GF-D8 (cell line): Measurements from ENCODE around the gene LAYN.

Experiments
- DNase-seq: peaks from one replicate; lab custom pipeline; 2025; lab: John Stamatoyannopoulos, UW

The LAYN gene

DNA sequence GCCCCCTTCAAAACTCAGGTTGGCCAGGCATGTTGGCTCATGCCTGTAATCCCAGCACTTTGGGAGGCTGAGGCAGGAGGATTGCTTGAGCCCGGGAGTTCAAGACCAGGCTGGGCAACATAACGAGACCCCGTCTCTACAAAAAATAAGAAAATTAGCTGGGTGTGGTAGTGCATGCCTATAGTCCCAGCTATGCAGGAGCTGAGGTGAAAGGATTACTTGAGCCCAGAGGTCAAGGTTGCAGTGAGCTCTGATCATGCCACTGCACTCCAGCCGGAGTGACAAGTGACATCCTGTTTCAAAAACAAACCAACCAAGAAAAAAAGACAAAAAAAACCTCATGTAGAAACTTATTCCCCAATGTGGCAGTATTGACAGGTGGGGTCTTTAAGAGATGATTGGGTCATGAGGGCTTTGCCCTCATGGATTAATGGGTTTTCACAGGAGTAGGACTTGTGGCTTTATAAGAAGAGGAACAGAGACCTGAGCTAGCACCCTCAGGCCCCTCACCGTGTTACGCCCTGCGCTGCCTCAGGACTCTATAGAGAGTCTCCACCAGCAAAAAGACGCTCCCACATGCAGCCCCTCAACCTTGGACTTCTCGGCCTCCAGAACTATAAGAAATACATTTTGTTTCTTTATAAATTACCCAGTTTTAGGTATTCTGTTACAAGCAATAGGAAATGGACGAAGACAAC, 22.3 kb downstream of the LAYN start:
- no peak for DNase-seq

DNA sequence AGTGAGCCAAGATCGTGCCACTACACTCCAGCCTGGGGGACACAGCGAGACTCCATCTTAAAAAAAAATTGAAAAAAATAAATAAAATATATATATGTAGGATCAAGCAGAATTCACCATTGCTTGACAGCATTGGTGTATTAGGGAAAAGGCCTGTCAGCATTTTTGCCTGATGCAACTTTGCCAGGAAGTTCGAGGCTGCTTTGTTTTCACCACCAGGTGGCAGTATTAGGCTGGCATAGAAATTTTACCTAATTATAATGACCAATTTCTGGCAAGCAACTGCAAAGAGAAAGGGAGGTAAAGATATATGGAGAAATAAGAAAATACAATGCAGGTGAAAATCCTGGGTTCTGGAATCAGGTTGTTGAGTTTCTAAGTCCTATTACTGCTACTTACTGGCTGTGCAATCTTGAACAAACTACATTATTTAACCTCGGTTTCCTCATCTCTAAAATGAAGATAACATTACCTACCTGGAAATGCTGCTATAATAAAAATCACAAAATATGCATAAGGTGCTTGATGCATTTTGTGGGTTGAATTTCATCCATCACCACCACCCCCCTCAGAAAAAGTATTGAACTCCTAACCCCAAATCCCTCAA, 24.7 kb downstream of the LAYN start:
- peak; percentile 62 for DNase-seq

DNA sequence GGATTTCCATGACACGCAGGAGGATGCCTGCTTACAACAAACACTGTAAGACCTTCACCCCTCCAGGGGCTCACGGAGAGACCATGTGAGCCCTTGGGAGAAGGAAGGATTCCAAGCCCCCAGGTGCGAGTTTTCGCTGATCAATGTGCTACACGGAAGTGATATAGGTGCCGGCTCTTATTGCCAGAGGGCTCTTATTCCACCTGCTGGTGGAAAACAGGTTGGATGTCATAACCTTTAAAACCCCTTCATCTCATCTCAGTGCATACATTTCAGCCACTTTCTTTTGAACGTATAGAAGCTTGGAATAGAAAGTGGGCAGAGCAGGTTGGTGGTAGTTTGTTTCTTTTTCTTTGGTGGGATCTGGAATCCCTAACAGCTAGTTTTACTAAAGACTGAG, 25.8 kb downstream of the LAYN start:
- no peak for DNase-seq

DNA sequence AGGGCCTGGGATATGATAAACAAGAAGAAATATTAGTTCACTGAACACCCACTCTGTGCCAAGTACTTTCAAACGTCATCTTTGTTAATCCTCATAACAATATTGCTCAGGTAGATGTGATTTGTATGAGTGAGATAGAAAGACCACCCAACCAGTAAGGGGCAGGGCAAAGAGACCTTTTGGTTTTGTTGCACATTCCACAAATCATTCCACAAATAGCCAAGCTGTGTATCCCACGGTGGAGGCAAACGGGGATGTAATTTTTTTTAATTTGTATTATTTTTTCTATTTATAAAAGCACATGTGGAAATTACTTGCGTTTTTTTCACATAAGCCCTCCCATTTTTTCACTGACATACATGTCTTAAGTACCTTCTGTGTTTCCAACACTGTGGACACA, 29.0 kb downstream of the LAYN start:
- DNase-seq, result no peak

DNA sequence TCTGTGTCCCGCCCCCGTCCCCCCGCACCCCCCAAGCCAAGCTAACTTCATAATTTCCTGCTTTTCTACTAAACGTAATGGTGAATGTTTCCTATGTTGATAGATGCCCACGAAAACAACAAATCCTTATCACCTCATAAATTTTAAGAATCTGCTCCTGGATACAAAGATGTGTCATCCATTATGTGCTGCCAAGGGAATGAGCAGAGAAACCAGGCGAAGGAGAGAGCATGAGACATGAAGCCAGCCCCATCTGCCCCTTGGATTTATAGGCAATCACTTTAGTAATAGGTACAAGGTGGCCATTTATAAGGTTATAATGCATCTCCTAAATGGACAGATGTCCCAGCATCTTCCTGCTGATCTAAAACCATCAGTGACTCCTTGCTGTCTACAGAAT, 30.3 kb downstream of the LAYN start:
- DNase-seq, result no peak

DNA sequence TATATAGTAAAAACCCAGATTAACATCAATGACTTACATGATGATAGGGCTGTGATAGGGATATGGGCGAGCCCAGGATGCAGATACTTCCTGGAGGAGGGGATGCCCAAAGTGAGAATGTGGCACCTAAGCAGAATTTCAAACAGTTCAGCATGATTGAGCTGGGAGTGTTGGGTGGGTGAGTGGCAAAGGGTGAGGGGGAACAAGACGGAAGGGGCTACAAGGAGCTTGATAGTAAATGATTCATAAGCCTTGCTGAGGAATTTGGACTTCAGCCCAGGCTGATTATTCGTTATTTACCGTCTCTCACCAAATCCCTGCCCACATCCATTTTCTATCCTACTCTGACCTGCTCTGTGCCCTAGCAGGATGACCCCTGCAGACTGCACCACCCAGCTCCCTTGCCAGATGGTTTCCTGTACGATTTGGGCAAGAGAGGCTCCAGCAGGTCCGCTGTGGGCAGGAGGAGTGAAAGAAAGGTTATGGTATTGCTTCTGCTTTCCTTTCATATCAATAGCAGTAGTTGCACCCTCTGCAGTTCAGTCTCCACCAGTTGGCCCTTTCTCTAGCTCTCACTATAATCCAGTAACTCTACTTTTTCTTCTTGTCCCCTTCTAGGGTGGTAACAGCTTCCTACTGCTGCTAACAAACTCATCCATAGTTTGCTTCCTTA, 31.4 kb downstream of the LAYN start:
- DNase-seq, result no peak

DNA sequence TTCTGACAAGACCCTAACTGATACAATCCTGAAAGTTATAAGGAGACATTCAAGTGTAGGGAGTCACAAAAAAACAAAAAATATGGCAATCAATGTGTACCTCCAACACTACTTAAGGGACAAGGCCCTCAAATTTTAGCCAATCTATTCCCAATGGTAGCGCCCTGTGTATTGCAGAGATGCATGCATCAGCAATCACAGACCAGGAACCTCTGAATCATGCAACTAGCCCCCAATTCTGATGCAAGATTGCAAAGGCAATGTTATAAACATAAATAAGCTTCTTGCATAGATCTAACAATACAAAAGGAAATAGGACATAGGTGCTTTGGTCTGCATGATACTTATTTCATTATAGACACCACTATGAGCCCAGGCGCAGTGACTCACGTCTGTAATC, 32.1 kb downstream of the LAYN start:
- no peak for DNase-seq

DNA sequence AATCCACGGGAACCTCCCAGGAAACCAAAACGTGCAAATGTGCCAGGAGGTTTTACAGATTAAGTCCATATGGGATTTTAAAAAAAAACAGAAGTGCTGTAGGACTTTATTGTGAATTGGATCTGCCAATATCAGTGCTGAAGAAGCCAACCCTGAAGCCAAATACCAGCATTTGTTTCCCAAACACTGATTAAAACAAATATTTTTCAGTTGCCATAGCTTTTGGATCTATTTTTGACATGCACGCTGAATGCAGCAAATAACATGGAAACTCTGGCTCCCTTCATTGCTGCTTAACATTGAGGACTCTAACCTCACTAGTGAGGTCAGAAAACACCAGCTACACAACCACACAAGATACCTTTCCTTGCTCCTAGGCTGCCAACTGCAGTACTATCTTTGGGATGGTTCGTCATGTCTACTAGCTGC, 33.3 kb downstream of the LAYN start:
- no peak for DNase-seq

DNA sequence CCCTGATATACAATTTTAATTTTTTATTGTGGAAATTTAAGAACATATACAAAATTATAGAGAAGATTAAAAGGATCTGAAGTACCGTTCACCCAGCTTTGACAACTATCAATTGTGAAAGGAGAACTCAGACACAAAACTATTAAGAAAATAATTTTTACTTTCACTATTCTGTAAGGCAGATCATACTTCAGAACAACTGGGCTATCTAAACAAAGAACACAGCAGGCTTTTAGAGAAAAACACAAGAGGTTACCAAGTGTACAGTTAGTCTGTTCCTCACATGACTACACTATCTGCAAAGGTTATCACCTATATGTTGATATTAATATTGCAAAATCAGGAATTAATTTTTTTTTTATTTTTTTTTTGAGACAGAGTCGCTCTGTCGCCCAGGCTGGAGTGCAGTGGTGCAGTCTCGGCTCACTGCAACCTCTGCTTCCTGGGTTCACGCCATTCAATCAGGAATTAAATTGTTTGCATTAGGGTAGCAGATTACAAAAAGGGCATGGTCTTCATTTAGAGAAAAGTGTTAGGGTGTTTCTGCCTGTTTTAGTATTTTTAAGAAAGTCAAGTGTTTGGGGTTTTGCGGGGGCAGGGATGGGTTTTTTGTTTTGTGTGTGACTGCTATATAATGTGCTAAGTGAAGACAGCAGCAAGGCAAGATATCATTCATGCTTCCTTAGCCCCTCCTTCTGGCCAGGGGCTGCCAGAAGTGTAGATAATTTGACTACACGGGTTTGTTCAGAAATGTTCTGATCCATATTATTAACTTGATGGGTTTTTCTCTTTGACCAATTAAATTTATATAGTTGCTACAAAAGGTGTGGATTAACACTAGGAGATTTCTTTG, 34.1 kb downstream of the LAYN start:
- no peak for DNase-seq

DNA sequence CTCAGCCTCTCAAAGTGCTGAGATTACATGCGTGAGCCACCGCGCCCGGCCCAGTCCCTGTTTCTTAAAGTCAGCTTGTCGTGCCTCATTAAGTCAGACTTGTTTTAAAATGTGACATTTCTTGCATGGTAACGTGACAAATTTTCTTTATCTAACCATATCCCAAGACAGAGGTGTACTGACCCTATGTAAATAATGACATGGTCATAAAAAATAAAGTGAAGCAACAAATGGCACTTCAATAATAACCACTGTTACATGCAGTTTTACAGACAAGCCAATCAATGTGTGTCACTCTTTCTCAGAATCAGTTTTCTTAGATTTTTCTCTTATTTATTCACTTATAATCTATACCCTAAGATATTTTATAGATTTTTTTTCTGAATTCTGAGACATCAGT, 35.2 kb downstream of the LAYN start:
- DNase-seq, result no peak

DNA sequence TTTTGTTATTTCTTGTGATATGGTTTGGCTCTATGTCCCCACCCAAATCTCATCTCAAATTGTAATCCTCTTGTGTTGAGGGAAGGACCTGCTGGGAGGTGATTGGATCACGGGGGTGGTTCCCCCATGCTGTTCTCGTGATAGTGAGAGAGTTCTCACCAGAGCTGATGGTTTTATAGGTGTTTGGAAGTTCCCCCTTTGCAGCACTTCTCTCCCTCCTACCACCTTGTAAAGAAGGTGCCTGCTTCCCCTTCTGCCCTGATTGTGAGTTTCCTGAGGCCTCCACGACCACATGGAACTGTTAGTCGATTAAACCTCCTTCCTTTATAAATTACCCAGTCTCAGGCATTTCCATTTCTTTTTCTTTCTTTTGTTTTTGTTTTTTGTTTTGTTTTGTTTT, 37.3 kb downstream of the LAYN start:
- no peak for DNase-seq

DNA sequence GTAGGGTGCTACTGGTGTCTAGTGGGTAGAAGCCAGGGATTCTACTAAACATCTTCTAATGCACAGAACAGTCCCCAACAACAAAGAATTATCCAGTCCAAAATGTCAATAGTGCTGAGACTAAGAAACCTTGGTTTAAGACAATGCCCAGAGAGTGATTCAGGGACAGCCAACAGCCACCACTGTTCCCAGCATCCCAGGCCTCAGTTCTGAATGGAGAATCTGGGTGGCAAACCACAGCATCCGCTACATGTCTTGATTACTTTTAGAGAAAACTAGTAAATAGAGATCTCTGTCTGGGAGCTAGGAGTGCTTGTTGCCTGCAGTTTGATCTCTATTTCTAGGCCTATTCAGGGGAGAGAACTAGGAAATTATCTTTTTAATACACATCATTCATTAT, 40.8 kb downstream of the LAYN start:
- DNase-seq, result no peak

DNA sequence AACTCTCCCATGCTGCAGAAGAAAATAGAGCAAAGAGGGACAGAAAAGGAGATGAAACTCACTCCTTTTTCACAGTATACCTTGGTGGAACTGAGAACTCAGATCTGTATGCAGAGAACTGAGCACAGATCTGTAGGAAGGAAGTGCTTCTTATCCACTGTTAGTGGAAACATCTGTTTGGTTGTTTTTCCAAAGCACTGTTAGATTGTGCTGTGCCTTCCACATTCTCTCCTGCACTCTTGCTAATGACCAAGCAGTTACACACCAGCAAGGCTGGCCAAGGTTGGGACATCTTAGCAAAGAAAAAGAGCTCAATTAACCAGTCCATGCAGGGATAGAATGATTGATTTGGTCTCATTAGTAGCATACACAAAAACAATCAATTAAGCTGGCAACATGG, 41.6 kb downstream of the LAYN start:
- DNase-seq, result peak; percentile 31

DNA sequence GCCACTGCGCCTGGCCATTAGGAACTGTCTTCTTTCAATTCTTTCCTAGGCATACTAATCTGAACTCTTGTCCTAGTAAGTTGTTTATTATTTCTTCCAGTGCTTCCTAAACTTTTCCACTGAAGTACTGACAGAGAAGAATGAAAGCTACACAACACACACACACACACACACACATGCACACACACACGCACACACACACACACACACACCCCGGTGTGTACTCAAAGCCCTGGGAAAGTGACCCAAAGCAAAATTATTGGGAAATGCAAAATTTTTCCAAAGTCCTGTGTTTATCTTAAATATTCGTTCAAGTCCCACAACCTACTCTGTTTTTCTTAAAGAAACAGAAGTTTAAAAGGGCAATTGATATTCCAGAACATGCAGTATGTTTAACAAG, 42.4 kb downstream of the LAYN start:
- no peak for DNase-seq

DNA sequence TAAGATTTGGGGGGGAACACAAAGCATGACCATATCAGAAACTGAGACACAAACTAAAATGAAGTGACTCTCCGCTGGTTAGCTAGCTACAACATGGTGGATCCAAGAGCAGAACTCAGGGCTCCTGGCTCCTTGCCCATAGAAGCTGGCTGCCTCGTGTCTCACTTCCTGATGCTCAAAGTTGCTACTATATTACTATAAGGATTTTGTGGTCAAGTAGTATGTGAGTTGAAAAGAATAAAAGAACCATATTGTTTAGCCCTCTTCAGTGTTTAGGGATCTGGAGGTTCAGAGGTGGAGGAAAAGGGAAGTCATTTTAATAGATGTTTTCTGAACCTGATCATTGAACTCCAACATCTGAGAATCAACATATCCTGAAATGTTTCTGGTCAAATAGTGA, 44.9 kb downstream of the LAYN start:
- DNase-seq, result no peak

DNA sequence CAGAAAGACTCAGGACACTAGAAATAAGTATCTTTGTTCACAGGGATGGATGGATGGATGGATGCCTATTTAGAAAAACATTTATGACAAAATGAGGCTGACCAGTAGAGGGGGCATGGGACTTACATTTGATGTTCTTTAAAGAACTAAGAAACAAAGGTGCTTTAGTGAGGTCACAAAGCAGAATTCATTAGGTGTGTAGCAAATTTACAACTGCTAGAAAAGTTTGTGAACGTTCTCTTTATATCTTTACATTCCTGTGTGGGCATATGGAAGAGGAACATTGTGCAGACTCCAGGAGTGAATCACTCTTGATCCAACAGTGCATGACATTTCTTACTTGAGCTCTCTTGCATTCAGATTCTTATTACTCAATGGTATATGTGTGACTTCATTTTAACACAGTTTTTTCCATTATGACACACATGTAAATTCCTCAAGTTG, 45.9 kb downstream of the LAYN start:
- peak; percentile 63 for DNase-seq

DNA sequence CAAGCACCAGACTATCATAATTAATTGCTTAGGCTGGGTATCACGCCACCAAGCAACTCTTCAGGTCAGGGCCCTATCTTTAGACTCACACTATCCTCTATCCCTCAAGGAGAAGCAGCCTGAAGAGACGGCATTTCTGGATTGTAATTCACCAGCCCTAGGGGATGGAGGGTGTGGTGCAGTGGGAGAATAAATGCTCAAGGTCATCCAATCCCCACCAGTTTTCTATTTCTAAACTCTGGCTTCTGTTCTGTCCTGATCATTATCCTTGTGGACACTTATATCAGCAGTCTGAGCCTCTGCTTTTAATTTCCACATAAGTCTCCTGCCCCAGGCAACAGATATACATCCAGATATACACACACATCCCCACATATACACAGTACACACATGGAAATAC, 48.6 kb downstream of the LAYN start:
- DNase-seq, result no peak

DNA sequence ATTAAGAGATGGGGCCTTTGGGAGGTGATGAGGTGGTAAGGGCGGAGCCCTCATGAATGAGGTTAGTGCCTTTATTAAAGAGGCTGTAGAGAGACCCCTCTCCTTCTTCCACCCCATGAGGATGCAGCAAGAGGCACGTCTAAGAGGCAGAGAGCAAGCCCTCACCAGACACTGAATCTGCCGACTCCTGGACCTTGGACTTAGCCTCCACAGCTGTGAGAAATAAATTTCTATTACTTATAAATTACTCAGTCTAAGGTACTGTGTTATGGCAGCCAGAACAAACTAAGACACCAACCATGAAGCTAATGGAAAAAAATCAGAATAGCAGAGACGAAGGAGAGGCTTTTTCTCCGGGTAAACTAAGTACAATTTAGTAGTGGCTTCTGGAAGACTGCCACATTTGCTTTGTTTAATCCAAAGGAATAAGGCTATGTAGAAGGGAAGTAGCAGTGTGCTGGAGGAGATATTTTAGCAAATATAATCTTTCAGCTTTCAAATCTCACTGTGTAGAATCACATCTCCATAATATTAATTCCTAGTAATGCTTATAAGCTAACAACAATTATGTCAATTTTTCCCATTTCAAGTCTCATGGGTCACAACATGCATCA, 49.5 kb downstream of the LAYN start:
- DNase-seq, result no peak

DNA sequence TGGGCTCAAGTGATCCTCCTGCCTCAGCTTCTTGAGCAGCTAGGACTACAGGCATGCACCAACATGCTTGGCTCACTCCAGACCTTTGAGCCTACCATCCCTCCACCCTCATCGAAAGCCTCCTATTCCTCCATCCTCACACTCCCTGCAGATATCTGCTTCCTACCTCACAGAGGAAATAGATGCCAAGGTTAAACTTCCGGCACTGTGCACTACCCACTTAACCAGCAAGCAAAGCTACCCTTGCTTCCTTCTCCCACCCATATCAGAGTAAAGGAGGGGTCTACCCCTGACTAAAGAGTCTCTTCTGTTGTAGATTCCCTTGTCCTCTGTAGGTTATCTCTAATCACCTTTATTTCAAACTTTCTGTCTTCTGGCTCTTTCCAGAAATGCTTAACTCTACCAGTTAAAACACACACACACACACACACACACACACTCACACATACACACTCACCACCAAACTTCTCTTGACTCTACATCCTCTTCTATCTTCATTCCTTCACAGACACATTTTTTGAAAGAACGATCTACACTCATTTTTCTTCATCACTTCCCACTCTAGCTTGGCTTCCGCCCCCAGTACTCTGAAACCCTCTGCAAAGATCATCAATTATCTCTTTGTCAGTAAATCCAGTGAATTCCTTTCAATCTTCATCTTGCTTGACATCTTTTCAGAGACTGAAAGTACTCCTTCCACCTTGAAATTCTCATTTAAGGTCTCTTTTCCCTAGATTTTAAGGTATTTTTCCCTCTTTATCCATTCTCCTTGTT, 50.9 kb downstream of the LAYN start:
- no peak for DNase-seq

DNA sequence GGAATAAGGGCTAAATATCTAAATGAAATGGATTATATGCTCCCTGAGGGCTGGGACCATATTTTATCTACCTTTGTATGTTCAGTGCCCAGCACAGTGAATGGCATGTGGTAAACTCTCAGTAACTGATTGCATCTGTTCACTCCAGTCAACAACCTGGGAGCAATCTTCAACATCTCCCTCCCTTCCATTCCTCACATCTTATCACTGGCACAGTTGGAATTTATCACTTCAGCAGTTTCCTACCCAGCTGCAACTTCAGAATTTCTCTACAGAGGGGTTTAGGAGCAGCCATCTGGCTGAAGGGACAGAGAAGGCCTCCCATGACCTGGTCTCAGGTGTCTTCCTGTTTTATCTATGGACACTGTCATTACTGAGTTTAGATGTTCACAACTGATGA, 52.0 kb downstream of the LAYN start:
- no peak for DNase-seq

DNA sequence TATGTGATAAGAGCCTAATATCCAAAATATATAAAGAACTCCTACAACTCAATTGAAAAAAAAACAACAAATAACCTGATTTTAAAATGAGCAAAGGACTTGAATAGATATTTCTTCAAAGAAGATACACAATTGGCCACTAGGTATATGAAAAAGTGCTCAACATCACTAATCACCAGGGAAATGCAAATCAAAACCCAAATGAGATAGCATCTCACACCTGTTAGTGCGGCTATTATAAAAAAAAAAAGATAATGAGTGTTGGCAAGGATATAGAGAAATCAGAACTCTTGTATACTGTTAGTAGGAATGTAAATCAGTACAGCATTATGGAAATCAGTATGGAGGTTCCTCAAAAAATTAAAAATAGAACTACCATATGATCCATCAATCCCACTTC, 55.8 kb downstream of the LAYN start:
- DNase-seq, result no peak
